Activated CD4-positive, alpha-beta T cell treated with anti-CD3 and anti-CD28 coated beads for 24 hours (primary cell): Measurements from ENCODE around the gene SEC63.
"Not testable (repeated sequence)": the region's sequence is repeated elsewhere in the genome, so short reads cannot be mapped to it uniquely, and the experiment has no call there.

Experiments used
- DNase-seq, 2 donors: peaks; one replicate each; pipeline ENCODE4 v3.0.0-alpha.2; 2020; ENCODE audit warnings: low read depth in 2 of 2

SEC63 gene, protein sequence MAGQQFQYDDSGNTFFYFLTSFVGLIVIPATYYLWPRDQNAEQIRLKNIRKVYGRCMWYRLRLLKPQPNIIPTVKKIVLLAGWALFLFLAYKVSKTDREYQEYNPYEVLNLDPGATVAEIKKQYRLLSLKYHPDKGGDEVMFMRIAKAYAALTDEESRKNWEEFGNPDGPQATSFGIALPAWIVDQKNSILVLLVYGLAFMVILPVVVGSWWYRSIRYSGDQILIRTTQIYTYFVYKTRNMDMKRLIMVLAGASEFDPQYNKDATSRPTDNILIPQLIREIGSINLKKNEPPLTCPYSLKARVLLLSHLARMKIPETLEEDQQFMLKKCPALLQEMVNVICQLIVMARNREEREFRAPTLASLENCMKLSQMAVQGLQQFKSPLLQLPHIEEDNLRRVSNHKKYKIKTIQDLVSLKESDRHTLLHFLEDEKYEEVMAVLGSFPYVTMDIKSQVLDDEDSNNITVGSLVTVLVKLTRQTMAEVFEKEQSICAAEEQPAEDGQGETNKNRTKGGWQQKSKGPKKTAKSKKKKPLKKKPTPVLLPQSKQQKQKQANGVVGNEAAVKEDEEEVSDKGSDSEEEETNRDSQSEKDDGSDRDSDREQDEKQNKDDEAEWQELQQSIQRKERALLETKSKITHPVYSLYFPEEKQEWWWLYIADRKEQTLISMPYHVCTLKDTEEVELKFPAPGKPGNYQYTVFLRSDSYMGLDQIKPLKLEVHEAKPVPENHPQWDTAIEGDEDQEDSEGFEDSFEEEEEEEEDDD

DNA sequence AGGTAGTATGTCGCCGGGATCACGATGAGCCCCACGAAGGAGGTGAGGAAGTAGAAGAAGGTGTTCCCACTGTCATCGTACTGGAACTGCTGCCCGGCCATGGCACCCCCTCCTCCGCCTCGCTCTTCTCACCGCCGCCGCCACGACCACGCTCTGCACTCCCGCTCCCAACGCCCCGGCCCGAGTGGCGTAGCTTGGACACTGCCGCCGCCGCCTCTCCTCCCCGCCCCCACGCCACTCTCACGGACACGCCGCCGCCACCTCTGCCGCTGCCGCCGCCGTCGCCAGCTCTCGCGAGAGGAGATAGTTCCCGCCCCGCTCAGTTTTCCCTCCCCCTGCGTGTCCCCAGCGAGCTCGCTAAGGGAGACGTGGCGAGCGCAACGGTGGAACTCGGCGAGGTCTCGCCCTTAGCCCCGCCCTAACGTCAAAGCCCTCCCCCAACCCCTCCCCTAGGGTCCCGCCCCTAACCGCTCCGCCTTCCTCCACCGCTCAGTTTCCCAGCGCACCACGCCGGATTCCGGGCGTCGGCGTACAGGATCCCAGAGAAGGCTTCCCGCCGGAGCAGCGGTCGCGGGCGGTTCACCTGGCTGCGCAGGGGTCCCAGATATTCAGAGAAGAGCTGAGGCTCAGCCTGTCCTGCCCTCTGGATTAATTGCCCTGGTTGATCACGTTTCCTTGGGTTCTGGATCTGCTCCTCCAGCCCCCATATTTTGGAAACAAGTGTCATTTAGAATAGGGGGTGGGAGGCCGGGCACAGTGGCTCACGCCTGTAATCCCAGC, at the start of gene SEC63:
Gene SEC63 (minus strand): TSS at position 300 of the 780 bp plus-strand sequence. CDS start 199 bp downstream, at position 101.
- peak; percentile 94 to 95 for DNase-seq

DNA sequence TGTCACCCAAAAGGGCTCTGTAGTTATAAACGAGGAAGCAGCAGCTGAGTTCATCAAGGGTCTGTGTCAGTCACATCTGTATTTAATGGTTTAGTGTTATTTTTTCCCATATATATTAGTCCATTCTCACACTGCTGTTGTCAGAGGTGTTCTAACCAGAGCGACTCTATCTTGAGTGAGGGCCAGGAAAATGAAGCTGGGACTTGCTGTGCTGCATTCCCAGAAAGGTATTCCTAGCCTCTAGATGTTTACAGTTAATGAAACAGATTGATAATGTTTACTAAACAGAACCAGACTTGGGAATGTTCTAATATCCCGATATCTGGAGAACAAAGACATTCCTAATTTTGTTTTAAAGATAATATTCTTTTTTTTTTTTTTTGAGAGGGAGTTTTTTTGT, 48.0 kb upstream of the SEC63 start:
- DNase-seq: no peak

DNA sequence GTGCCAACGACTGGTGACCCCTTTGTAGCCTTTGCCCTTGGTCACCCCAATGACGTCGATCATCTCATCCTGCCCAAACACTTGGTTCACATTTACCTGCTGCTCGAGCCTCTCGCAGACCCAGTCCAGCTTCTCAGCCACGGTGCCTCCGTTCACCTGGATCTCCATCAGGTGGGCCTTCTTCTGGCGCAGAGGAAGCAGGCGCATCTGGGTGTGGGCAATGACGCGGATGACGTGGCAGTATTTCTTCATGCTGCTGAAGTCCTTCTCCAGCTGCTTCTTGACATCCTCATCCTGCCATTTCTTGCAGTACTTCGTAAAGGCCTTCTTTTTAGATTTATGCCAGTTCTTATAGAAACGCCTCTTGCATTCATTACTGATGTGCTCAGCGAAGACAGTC, 46.9 kb upstream of the SEC63 start:
- no peak for DNase-seq

DNA sequence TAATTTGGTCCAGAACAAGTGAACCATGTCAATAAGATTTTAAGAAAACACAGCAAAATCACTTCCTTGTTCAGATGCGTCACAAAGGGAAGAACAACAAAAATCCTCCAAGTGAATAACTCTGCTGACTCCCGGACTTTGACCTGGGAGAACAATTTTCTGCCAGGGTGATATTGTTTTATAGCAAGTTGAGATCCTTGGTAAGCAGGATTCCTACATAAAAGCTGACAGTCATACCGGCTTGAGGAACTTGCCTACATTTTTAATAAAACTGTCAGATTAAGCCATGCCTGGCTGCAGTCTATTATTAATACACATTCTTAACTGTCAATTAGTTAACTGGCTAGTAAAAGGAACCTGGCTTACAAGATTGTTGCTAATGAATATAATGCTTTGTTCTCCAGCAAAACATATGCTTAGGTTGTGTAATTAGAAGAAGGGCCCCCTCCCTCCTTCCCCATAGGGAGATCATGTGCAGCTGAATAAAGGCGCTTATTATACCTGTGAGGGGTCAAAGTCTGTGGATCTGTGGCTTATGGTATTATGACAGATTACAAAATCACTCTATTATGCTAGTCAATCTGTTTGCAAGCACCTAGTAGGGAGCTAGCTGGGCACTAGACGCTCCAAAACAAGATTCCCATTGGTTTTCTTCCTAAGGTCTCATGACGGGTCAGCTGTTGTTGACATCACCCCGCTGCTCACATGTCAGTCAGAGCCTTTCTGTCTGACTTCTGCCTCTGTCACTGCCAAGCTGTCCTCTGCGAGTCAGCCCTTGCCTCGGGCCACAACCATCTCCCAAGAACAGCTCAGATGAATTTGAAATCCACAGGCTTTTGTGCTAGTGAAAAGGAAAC, 44.6 kb upstream of the SEC63 start:
- no peak for DNase-seq

DNA sequence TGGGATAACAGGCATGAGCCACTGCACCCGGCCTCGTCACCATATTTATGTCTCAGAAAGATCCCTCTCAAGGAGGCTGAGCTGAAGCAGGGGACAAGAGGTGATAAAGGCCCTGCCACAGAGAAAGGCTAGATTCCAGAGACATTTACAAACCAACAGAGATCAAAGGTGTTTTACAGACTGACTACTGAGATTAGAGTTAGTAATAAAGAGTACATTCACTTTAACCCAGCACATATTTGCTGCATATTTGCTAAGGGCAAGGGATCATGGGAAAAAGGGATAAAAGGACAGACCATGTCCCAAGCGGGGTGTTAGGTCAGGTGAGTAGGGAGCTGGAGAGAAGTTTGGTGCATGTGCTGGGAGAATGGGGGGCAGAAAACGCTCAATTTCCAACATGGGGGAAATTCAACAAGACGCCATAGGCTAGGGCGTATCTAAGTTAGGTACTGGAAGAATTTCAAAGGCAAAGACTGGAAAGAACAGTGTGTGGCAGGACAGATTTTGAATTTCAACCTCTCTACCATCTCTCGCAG, 43.8 kb upstream of the SEC63 start:
- DNase-seq: no peak

DNA sequence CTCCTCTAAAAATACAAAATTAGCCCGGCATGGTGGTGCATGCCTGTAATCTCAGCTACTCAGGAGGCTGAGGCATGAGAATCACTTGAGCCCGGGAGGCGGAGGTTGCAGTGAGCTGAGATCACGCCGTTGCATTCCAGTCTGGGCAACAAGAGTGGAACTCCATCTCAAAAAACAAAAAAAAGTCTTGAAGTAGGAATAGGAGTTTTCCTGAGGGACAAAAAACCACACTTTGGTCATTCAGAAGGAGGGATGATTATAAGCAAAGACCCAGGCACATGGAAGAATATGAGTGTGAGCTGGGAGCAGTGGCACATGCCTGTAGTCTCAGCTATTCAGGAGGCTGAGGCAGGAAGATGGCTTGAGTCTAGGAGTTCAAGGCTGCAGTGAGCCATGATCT, 42.3 kb upstream of the SEC63 start:
- not testable (repeated sequence) for DNase-seq

DNA sequence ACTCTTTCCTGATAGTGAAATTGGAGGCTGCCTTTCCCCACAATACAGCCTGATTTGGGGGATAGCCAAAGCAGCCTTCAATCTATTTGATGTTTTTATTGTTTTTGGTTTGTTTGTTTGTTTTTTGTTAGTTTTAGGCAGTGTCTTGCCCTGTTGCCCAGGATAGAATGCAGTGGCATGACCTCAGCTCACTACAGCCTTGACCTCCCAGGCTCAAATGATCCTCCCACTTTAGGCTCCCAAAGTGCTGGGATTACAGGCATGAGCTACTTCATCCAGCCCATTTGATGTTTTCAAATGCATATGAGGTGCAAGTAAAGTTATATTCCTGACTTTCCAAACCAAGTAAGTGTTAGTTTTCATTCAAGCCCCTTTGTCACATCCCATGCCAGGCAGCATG, 41.3 kb upstream of the SEC63 start:
- no peak for DNase-seq

DNA sequence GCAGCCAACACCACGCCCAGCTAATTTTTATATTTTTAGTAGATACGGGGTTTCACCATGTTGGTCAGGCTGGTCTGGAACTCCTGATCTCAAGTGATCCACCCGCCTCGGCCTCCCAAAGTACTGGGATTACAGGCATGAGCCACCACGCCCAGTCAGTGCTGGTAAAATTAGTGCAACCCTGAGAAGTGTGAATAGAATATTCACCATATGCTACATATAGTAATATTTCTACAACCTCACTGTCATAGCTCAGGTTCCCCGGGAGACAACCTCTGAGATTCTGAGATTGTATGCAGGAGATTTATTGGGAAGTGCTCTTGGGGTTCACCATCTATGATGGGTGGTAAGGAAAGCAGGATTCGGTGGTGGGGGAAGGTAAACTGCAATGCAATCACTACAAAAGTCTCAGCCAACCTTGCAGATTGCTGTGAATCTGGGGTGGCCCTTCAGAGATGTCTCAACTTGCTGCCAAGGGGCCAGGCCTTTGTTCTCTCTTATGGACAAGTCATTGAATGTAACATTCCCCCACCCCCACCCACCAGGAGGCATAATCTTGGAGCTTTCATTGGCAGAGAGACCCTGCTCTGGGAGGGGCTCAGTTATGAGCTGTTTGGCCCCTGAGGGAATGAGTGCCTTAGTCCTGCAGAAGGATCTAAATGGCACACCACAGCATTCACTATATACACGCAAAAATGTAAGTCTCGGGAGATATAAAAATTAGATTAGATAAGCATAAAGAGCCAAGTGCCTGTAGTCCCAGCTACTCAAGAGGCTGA, 34.0 kb upstream of the SEC63 start:
- no peak for DNase-seq

DNA sequence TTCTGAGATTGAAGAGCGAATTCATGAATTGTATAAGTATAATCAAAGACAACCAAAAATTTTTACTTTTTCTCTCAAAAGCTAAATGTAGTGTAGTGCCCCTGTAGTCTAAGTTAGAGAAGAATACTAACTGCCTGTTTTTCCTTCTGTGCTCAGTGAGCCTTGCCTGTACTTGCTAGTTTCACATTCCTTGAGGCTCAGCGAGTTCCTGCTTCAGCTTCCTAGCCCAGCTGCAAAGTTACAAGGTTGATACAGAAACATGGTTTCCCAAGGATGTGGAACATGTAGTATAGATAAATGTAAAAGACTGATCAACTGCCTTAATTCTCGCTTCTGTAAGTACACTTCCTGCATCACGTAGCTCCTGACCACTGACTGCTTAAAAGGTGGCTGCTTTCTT, 33.1 kb upstream of the SEC63 start:
- DNase-seq: no peak

DNA sequence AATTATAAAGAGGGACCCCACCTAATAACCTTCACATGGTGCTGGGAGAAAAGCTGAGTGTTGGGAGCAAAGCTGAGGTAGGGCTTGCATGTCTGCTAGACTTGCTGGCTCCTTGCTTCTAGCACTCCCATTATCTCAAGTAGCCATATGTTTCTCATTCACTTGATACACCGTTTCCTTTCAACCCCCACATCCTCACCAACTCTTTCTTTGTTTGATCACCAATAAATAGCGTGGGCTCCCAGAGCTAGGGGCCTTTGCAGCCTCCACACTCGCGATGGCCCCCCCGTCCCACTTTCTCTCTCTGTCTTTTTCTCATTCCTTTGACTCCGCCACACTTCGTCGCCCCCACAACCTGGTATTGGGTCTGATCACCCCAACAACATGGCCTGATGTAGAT, 32.6 kb upstream of the SEC63 start:
- not testable (repeated sequence) for DNase-seq

DNA sequence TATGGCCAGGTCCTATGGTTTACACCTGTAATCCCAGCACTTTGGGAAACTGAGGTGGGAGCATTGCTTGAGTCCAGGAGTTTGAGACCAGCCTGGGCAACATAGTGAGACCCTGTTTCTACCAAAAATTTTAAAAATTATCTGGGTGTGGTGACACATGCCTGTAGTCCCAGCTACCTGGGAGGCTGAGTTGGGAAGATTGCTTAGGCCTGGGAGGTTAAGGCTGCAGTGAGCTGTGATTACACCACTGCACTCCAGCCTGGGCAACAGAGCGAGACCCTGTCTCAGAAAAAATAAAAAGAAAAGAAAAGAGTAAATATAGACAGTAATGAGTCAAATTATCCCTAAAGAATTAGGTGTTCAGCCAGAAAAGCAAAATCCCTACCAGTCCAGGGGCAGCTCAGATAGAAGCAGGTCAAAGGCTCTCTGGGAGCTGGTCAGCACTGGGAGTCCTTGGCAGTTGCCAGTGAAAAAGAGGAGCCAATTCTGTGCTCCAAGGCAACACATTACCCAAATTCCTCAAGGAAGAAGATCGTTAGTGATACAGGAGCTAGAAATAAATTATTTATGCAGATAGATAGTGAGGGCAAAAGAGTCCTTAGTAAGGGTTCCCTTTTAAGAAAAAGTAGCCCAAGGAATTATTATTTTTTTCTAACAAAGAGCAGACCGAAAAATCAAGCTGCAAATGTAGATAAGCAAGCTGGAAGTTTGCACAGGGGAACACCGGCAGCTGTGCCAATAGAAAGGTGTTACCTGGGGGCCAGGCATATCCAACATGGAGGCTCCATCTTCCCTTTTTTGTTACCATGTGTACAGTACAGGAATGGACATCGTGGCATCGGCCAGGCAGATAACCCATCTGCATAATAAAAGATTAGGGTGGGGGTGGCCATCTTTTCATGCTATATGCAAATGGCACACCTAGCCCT, 31.4 kb upstream of the SEC63 start:
- DNase-seq: no peak

DNA sequence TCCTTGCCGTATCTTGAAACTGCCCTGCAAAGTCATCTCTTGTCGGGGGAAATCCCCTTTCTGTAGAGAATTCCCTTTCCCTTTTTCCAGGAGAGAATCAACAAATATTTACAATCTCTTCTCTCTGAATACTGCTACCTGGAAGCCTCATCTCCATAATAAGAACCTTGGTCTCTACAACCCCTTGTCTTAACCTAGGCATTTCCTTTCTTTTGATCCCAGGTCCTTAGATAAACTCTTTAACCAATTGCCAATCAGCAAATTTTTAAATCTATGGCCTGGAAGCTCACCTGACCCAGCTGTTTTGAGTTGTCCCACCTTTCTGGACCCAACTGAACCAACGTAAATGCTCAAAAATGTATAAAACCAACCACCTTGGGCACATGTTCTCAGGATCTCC, 30.6 kb upstream of the SEC63 start:
- no peak for DNase-seq

DNA sequence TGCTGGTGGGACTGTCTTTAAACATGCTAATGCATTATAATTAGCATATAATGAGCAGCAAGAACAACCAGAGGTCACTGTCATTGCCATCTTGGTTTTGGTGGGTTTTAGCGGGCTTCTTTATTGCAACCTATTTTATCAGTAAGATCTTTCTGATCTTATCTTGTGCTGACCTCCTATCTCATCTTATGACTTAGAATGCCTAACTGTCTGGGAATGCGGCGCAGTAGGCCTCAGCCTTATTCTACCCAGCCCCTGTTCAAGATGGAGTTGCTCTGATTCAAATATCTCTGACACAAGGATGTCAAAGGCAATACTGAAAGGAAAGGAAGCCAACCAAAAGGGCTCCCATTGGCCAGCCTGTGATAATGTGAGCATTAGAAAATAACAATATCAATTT, 29.8 kb upstream of the SEC63 start:
- DNase-seq: no peak

DNA sequence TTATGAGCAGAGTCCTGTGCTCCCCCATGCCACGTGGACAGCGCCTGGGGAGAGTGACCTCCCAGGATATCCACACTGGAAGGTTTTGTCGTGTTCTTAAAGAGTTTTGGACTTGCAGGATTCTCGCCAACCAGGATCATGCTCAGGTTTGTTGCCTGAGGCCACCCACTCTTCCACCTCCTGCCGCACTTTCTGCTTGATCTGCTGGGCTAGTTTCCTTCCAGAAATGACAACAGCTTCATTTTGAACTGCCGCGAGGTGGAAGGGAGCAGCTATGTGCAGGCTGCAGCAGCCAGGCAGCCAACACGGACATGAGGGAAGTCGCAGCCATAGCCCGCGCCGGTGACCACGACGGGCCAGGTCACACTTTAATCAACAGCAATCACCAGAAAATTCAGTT, 27.7 kb upstream of the SEC63 start:
- DNase-seq: no peak

DNA sequence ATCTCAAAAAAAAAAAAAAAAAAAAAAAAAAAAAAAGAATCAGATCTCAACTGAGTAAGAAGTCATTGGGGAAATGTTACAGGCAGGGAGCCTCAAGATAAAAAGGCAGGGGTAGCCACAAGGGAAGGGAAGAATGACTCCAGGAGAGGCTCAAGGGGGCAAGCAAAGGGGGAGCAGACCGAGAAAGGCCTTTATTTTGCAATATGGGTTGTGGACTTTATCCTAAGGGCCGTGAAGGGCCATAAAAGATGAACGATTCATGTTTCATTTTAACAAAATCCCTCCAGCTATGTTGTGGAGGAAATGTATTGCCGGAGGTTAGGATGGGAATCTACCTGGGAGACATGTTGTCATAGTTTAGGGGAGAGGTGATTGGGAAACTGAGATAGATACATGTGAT, 25.8 kb upstream of the SEC63 start:
- no peak for DNase-seq

DNA sequence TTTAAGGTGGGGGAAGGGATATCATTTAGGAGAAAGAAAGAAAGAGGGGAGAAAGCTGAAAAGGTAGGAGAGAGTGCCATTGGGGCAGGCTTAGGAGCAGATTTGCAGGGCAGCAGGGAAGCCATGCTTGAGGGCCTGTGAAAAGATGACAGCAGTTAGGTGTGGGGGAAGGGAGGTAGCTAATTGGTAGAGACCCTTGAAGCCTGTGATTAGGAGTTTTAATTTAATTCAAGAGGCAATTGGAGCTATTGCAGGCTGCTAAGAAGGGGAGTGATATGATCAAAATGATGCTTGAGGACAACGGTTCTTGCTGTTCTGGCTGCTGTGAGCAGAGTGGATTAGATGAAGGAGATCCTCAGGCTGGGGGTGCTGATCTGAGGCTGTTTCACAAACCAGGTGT, 24.5 kb upstream of the SEC63 start:
- DNase-seq: no peak

DNA sequence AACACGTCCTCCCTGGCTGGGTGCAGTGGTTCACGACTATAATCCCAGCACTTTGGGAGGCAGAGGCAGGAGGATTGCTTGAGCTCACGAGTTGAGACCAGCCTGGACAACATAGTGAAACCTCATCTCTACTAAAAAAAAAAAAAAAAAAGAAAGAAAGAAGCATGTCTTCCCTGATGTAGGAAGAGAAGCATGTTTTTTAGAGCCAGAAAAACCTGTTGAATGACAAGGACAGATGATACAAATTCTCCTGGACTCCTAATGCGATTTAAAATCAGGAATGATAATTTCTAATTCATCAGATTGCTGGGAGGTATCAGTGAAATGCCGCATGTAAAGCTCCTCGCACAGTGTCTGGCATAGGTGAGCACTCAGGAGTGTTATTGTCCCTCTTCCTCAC, 23.7 kb upstream of the SEC63 start:
- DNase-seq: no peak

DNA sequence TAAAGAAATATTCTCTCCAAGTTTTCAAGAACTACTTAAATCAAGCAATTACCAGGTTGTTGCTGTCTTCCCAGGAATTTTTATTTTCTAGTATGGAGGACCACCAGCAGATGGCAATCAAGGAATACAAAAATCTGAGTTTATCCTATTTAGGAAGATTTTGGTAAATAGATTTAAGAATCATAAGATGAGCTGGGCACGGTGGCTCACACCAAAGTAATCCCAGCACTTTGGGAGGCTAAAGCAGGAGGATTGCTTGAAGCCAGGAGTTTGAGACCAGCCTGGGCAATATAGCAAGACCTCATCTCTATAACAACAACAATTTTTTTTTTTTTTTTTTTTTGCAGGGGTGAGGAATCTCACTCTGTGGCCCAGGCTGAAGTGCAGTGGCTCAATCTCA, 19.3 kb upstream of the SEC63 start:
- DNase-seq: no peak

DNA sequence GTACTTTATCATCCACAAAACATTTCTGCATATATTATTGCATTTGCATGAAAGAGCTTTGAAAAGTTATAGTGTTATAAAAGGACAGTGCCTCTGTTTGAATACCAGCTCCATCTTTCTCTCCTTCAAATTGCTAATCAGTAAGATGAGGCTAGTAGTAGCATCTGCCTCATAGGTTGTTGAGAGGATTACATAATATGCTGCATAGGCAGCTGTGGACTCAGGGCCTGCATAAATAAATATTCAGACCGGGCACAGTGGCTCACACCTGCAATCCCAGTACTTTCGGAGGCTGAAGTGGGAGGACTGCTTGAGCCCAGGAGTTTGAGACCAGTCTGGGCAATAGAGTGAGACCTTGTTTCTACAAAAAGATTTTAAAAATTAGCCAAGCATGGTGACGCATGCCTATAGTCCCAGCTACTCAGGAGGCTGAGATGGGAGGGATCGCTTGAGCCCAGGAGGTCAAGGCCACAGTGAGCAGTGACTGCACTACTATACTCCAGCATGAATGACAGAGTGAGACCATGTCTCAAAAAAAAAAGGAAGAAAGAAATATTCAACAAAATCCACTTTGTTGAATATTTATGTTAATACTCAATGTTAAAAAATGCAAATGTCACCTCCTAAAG, 18.3 kb upstream of the SEC63 start:
- no peak for DNase-seq
